Measurements from ENCODE around the gene SMCR8.
A peak's percentile ranks its signal among the peaks of the same experiment; 100 is the strongest.
"Not testable (repeated sequence)": the region's sequence is repeated elsewhere in the genome, so short reads cannot be mapped to it uniquely, and the experiment has no call there.

Gene SMCR8

GRCh38 chr17:18361837-18362697 is 47.0 kb downstream of the SMCR8 start:
- no peak for DNase-seq (ENCODE audit: low spot score)

GRCh38 chr17:18362698-18363100 is 47.6 kb downstream of the SMCR8 start:
- DNase-seq (ENCODE audit: low spot score): peak; percentile 82

GRCh38 chr17:18363101-18364049 is 48.3 kb downstream of the SMCR8 start, which contains the start of gene SHMT1:
SHMT1 (minus strand) TSS chr17:18363550; CDS start chr17:18355981, 7,569 bp downstream.
- DNase-seq (ENCODE audit: low spot score): peak; percentile 93

- no peak for DNase-seq (ENCODE audit: low spot score)
Measured at GRCh38 chr17:18364166-18364565, 49.1 kb downstream of the SMCR8 start.

- DNase-seq (ENCODE audit: low spot score): no peak
Measured at GRCh38 chr17:18368946-18369345, 53.9 kb downstream of the SMCR8 start.

GRCh38 chr17:18370761-18371160 is 55.7 kb downstream of the SMCR8 start:
- no peak for DNase-seq (ENCODE audit: low spot score)

GRCh38 chr17:18371455-18371854 is 56.4 kb downstream of the SMCR8 start:
- DNase-seq (ENCODE audit: low spot score): no peak

GRCh38 chr17:18373181-18373580 is 58.1 kb downstream of the SMCR8 start:
- DNase-seq (ENCODE audit: low spot score): not testable (repeated sequence)

GRCh38 chr17:18374216-18374615 is 59.1 kb downstream of the SMCR8 start:
- no peak for DNase-seq (ENCODE audit: low spot score)

Measured in kidney tubule cell (primary cell).